SK-N-DZ (cell line): Measurements from ENCODE around the gene TMEM179.

Experiments used
- DNase-seq: peaks from one replicate; pipeline ENCODE4 v3.0.0-alpha.2; 2015; ENCODE audit warnings: low spot score

The TMEM179 gene

GRCh38 chr14:104544362-104544961 lies 60.1 kb downstream of the TMEM179 start:
- DNase-seq, result no peak

GRCh38 chr14:104542871-104543830 lies 61.4 kb downstream of the TMEM179 start:
- no peak for DNase-seq

- no peak for DNase-seq
Measured at GRCh38 chr14:104541905-104542465, 62.6 kb downstream of the TMEM179 start.
